ENCODE data around the gene VRK2. TPM values are rescaled to one million over a fixed set of nuclear protein-coding genes. Genes with fewer than 3 reads are reported as not detected.

Gene VRK2
- total and polyA plus RNA-seq, 5 donors from 2014 or later, result 20.5 to 28.6 (median 24.0) TPM

- no peaks in the 10 kb centered on the region for H3K27me3 Mint-ChIP-seq
- no peaks in the 10 kb centered on the region for H3K4me1 Mint-ChIP-seq
Observed at GRCh38 chr2:58195662-58196061, 149.1 kb downstream of the VRK2 start.

GRCh38 chr2:58197894-58198293 is 151.3 kb downstream of the VRK2 start:
- H3K4me3 Mint-ChIP-seq, result no peak overlapping the region

More at GRCh38 chr2:58195662-58196061, 149.1 kb downstream of the VRK2 start:
- DNase-seq, result no peak
- Mint-ChIP-seq H3K4me3 (no peak overlapping the region), H3K27ac (no peak overlapping the region), H3K9me3 (peaks cover 0 to 2% (median 0%) of the 10 kb centered on the region in 7 donors), H3K36me3 (peaks cover 6% of the 10 kb centered on the region)
- no peaks in the 10 kb centered on the region for H3K4me1 ChIP-seq (ENCODE audit: control insufficient read depth, insufficient read depth, low read length, poor library complexity, severe bottlenecking)
- no peak for ATAC-seq (ENCODE audit: low read depth in 2 of 2)
- no peak overlapping the region for H3K4me3 ChIP-seq (ENCODE audit: low read depth, low read length)
- H3K9me3 ChIP-seq (ENCODE audit: control insufficient read depth in 2 of 2, low read length in 2 of 2), result no peaks in the 10 kb centered on the region
- no peak overlapping the region for H3K27ac ChIP-seq (ENCODE audit: insufficient read depth, low read length, poor library complexity, severe bottlenecking)
- H3K27me3 ChIP-seq (ENCODE audit: control insufficient read depth, insufficient read depth, low read length), result no peaks in the 10 kb centered on the region
- no peaks in the 10 kb centered on the region for H3K36me3 ChIP-seq (ENCODE audit: control insufficient read depth, insufficient read depth, low read length)

GRCh38 chr2:58202404-58202803 is 155.8 kb downstream of the VRK2 start:
- DNase-seq (no peak), ATAC-seq (ENCODE audit: low read depth in 2 of 2) (no peak)
- Mint-ChIP-seq H3K4me3 (no peak overlapping the region), H3K9me3 (no peaks in the 10 kb centered on the region), H3K27ac (no peak overlapping the region), H3K4me1 (no peaks in the 10 kb centered on the region), H3K36me3 (peaks cover 4% of the 10 kb centered on the region), H3K27me3 (no peaks in the 10 kb centered on the region)
- H3K4me1 ChIP-seq (ENCODE audit: control insufficient read depth, insufficient read depth, low read length, poor library complexity, severe bottlenecking), result no peaks in the 10 kb centered on the region
- H3K4me3 ChIP-seq (ENCODE audit: low read depth, low read length), result no peak overlapping the region
- no peaks in the 10 kb centered on the region for H3K36me3 ChIP-seq (ENCODE audit: control insufficient read depth, insufficient read depth, low read length)
- no peaks in the 10 kb centered on the region for H3K9me3 ChIP-seq (ENCODE audit: control insufficient read depth in 2 of 2, low read length in 2 of 2)
- H3K27me3 ChIP-seq (ENCODE audit: control insufficient read depth, insufficient read depth, low read length), result no peaks in the 10 kb centered on the region
- H3K27ac ChIP-seq (ENCODE audit: insufficient read depth, low read length, poor library complexity, severe bottlenecking), result no peak overlapping the region

More at GRCh38 chr2:58197894-58198293, 151.3 kb downstream of the VRK2 start:
- ATAC-seq (ENCODE audit: low read depth in 2 of 2), result no peak
- H3K9me3 ChIP-seq (ENCODE audit: control insufficient read depth in 2 of 2, low read length in 2 of 2), result no peaks in the 10 kb centered on the region
- no peaks in the 10 kb centered on the region for H3K27me3 Mint-ChIP-seq
- peaks cover 6% of the 10 kb centered on the region for H3K36me3 Mint-ChIP-seq
- no peaks in the 10 kb centered on the region for H3K27me3 ChIP-seq (ENCODE audit: control insufficient read depth, insufficient read depth, low read length)
- H3K36me3 ChIP-seq (ENCODE audit: control insufficient read depth, insufficient read depth, low read length), result no peaks in the 10 kb centered on the region
- DNase-seq, result no peak
- no peak overlapping the region for H3K4me3 ChIP-seq (ENCODE audit: low read depth, low read length)
- no peak overlapping the region for H3K27ac Mint-ChIP-seq
- H3K4me1 Mint-ChIP-seq, result no peaks in the 10 kb centered on the region
- no peaks in the 10 kb centered on the region for H3K4me1 ChIP-seq (ENCODE audit: control insufficient read depth, insufficient read depth, low read length, poor library complexity, severe bottlenecking)
- H3K27ac ChIP-seq (ENCODE audit: insufficient read depth, low read length, poor library complexity, severe bottlenecking), result no peak overlapping the region
- H3K9me3 Mint-ChIP-seq, result peaks cover 0 to 2% (median 0%) of the 10 kb centered on the region in 7 donors

- DNase-seq, result no peak
- H3K4me1 ChIP-seq (ENCODE audit: control insufficient read depth, insufficient read depth, low read length, poor library complexity, severe bottlenecking), result no peaks in the 10 kb centered on the region
- H3K27me3 ChIP-seq (ENCODE audit: control insufficient read depth, insufficient read depth, low read length), result no peaks in the 10 kb centered on the region
- no peak overlapping the region for H3K4me3 ChIP-seq (ENCODE audit: low read depth, low read length)
- H3K4me3 Mint-ChIP-seq, result no peak overlapping the region
- H3K27me3 Mint-ChIP-seq, result no peaks in the 10 kb centered on the region
- no peaks in the 10 kb centered on the region for H3K36me3 ChIP-seq (ENCODE audit: control insufficient read depth, insufficient read depth, low read length)
- H3K36me3 Mint-ChIP-seq, result peaks cover under 1% of the 10 kb centered on the region
- no peak overlapping the region for H3K27ac ChIP-seq (ENCODE audit: insufficient read depth, low read length, poor library complexity, severe bottlenecking)
- H3K27ac Mint-ChIP-seq, result no peak overlapping the region
- no peaks in the 10 kb centered on the region for H3K9me3 ChIP-seq (ENCODE audit: control insufficient read depth in 2 of 2, low read length in 2 of 2)
- no peak for ATAC-seq (ENCODE audit: low read depth in 2 of 2)
- H3K4me1 Mint-ChIP-seq, result no peaks in the 10 kb centered on the region
- H3K9me3 Mint-ChIP-seq, result no peaks in the 10 kb centered on the region
Observed at GRCh38 chr2:58203018-58203417, 156.4 kb downstream of the VRK2 start.

GRCh38 chr2:58204195-58204959 is 157.8 kb downstream of the VRK2 start:
- no peak overlapping the region for H3K27ac ChIP-seq (ENCODE audit: insufficient read depth, low read length, poor library complexity, severe bottlenecking)
- H3K9me3 ChIP-seq (ENCODE audit: control insufficient read depth in 2 of 2, low read length in 2 of 2), result no peaks in the 10 kb centered on the region
- Mint-ChIP-seq H3K9me3 (no peaks in the 10 kb centered on the region), H3K4me3 (no peak overlapping the region), H3K27ac (no peak overlapping the region), H3K4me1 (no peaks in the 10 kb centered on the region), H3K27me3 (no peaks in the 10 kb centered on the region), H3K36me3 (no peaks in the 10 kb centered on the region)
- no peak for ATAC-seq (ENCODE audit: low read depth in 2 of 2)
- no peak for DNase-seq
- no peaks in the 10 kb centered on the region for H3K27me3 ChIP-seq (ENCODE audit: control insufficient read depth, insufficient read depth, low read length)
- no peaks in the 10 kb centered on the region for H3K36me3 ChIP-seq (ENCODE audit: control insufficient read depth, insufficient read depth, low read length)
- H3K4me3 ChIP-seq (ENCODE audit: low read depth, low read length), result no peak overlapping the region
- H3K4me1 ChIP-seq (ENCODE audit: control insufficient read depth, insufficient read depth, low read length, poor library complexity, severe bottlenecking), result no peaks in the 10 kb centered on the region

GRCh38 chr2:58206785-58207184 is 160.2 kb downstream of the VRK2 start:
- H3K36me3 Mint-ChIP-seq, result peaks cover 15% of the 10 kb centered on the region
- no peaks in the 10 kb centered on the region for H3K27me3 Mint-ChIP-seq
- no peak overlapping the region for H3K27ac Mint-ChIP-seq
- H3K9me3 Mint-ChIP-seq, result peaks cover 0 to 17% (median 2%) of the 10 kb centered on the region in 7 donors
- no peaks in the 10 kb centered on the region for H3K4me1 ChIP-seq (ENCODE audit: control insufficient read depth, insufficient read depth, low read length, poor library complexity, severe bottlenecking)
- no peaks in the 10 kb centered on the region for H3K27me3 ChIP-seq (ENCODE audit: control insufficient read depth, insufficient read depth, low read length)
- H3K4me1 Mint-ChIP-seq, result no peaks in the 10 kb centered on the region
- no peak for DNase-seq
- no peaks in the 10 kb centered on the region for H3K36me3 ChIP-seq (ENCODE audit: control insufficient read depth, insufficient read depth, low read length)
- no peak overlapping the region for H3K27ac ChIP-seq (ENCODE audit: insufficient read depth, low read length, poor library complexity, severe bottlenecking)
- H3K9me3 ChIP-seq (ENCODE audit: control insufficient read depth in 2 of 2, low read length in 2 of 2), result peaks cover 0 to 10% of the 10 kb centered on the region in 2 experiments
- no peak for ATAC-seq (ENCODE audit: low read depth in 2 of 2)
- no peak overlapping the region for H3K4me3 Mint-ChIP-seq
- no peak overlapping the region for H3K4me3 ChIP-seq (ENCODE audit: low read depth, low read length)

- H3K4me1 Mint-ChIP-seq, result no peaks in the 10 kb centered on the region
- no peaks in the 10 kb centered on the region for H3K27me3 Mint-ChIP-seq
- H3K9me3 Mint-ChIP-seq, result peaks cover 0 to 21% (median 4%) of the 10 kb centered on the region in 7 donors
- DNase-seq, result no peak
- H3K27ac Mint-ChIP-seq, result no peak overlapping the region
- H3K36me3 Mint-ChIP-seq, result peaks cover 19% of the 10 kb centered on the region
- H3K27me3 ChIP-seq (ENCODE audit: control insufficient read depth, insufficient read depth, low read length), result no peaks in the 10 kb centered on the region
- no peaks in the 10 kb centered on the region for H3K36me3 ChIP-seq (ENCODE audit: control insufficient read depth, insufficient read depth, low read length)
- H3K4me3 ChIP-seq (ENCODE audit: low read depth, low read length), result no peak overlapping the region
- no peak overlapping the region for H3K27ac ChIP-seq (ENCODE audit: insufficient read depth, low read length, poor library complexity, severe bottlenecking)
- H3K4me1 ChIP-seq (ENCODE audit: control insufficient read depth, insufficient read depth, low read length, poor library complexity, severe bottlenecking), result no peaks in the 10 kb centered on the region
- no peak for ATAC-seq (ENCODE audit: low read depth in 2 of 2)
- peaks cover 0 to 10% of the 10 kb centered on the region in 2 experiments for H3K9me3 ChIP-seq (ENCODE audit: control insufficient read depth in 2 of 2, low read length in 2 of 2)
- no peak overlapping the region for H3K4me3 Mint-ChIP-seq
Observed at GRCh38 chr2:58207189-58207588, 160.6 kb downstream of the VRK2 start.

Data from CD4-positive, CD25-positive, alpha-beta regulatory T cell (primary cell).